Tibial nerve (tissue), 4 donors: ENCODE data around the gene CKAP4.

Experiments
- CTCF ChIP-seq, 5 experiments: fragments of 200-600 bp in 3 of 5; fragments of 450-650 bp in 2 of 5; sonication (generic) in 3 of 5; IDR thresholded peaks; one replicate each; pipeline ENCODE4 v1.5.1; 2016 to 2019; ENCODE audit warnings: antibody characterized with exemption in 5 of 5, mild to moderate bottlenecking in 3 of 5, moderate library complexity in 2 of 5
- EP300 ChIP-seq, 2 donors: sonication (generic); formaldehyde crosslinking; IDR thresholded peaks; one replicate each; pipeline ENCODE4 v1.6.1; 2017; ENCODE audit warnings: antibody characterized with exemption in 2 of 2, mild to moderate bottlenecking in 1 of 2
- POLR2A ChIP-seq, 2 donors: fragments of 450-650 bp; IDR thresholded peaks; one replicate each; pipeline ENCODE4 v1.6.1; 2017; ENCODE audit warnings: antibody characterized with exemption in 2 of 2, mild to moderate bottlenecking in 2 of 2, moderate library complexity in 2 of 2

- TF ChIP-seq CTCF (IDR thresholded peaks at IDR 0.05) (no peak), POLR2A (IDR thresholded peaks at IDR 0.05) (no peak), EP300 (IDR thresholded peaks at IDR 0.05) (no peak)
Observed at GRCh38 chr12:106243620-106244019, 4.2 kb downstream of the CKAP4 start.
